GM12891 (cell line): ENCODE measurements around the gene AK5.

ENCODE experiments used
- POLR2A ChIP-seq: IDR thresholded peaks from 2 replicates; pipeline ENCODE4 v1.6.1; 2011; ENCODE audit warnings: low read depth, low read length, control low read depth
- POLR2AphosphoS5 ChIP-seq: IDR thresholded peaks from 2 replicates; pipeline ENCODE4 v1.6.1; 2011; ENCODE audit warnings: low read depth, low read length, control low read depth
- POU2F2 ChIP-seq: IDR thresholded peaks from 2 replicates; pipeline ENCODE4 v1.6.1; 2011; ENCODE audit warnings: low read depth, mild to moderate bottlenecking, control low read depth, low read length, moderate library complexity
- TAF1 ChIP-seq: IDR thresholded peaks from 2 replicates; pipeline ENCODE4 v1.6.1; 2011; ENCODE audit warnings: low read depth, low read length, control low read depth

- TF ChIP-seq POLR2AphosphoS5 (no peak), POLR2A (no peak), TAF1 (no peak), POU2F2 (no peak)
These were observed 101.4 kb downstream of the AK5 start for GRCh38 chr1:77383236-77383635.
